ENCODE data around the gene RFNG. TPM values are rescaled to one million over a fixed set of nuclear protein-coding genes. Genes with fewer than 3 reads are reported as not detected.

The RFNG gene
- polyA plus RNA-seq, 1 experiment = 23.7 TPM

- TF ChIP-seq, protein P1, sequence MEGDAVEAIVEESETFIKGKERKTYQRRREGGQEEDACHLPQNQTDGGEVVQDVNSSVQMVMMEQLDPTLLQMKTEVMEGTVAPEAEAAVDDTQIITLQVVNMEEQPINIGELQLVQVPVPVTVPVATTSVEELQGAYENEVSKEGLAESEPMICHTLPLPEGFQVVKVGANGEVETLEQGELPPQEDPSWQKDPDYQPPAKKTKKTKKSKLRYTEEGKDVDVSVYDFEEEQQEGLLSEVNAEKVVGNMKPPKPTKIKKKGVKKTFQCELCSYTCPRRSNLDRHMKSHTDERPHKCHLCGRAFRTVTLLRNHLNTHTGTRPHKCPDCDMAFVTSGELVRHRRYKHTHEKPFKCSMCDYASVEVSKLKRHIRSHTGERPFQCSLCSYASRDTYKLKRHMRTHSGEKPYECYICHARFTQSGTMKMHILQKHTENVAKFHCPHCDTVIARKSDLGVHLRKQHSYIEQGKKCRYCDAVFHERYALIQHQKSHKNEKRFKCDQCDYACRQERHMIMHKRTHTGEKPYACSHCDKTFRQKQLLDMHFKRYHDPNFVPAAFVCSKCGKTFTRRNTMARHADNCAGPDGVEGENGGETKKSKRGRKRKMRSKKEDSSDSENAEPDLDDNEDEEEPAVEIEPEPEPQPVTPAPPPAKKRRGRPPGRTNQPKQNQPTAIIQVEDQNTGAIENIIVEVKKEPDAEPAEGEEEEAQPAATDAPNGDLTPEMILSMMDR (IDR thresholded peaks at IDR 0.05; ENCODE audit: insufficient read depth, low read depth, low read length) = no peak
- Histone ChIP-seq H3K27me3 (ENCODE audit: control insufficient read depth, insufficient read depth, low read length) (no peaks in the 10 kb centered on the region), H3K36me3 (ENCODE audit: control insufficient read depth, insufficient read depth, low read length) (peaks cover 6% of the 10 kb centered on the region), H3K4me3 (ENCODE audit: low read depth, low read length) (no peak overlapping the region)
- ChIA-PET POLR2A (no interaction called here), CTCF (interaction anchor here (1.6 to 2.4 kb wide), 2 partner anchors 10 to 52 kb away, joined by 13 to 16 read pairs; partner anchors contain the start of genes CENPX, LRRC45 and NOTUM)
- no peak for DNase-seq (ENCODE audit: low read depth)
These were observed 39.4 kb downstream of the RFNG start for GRCh38 chr17:82012261-82012639.

DNA sequence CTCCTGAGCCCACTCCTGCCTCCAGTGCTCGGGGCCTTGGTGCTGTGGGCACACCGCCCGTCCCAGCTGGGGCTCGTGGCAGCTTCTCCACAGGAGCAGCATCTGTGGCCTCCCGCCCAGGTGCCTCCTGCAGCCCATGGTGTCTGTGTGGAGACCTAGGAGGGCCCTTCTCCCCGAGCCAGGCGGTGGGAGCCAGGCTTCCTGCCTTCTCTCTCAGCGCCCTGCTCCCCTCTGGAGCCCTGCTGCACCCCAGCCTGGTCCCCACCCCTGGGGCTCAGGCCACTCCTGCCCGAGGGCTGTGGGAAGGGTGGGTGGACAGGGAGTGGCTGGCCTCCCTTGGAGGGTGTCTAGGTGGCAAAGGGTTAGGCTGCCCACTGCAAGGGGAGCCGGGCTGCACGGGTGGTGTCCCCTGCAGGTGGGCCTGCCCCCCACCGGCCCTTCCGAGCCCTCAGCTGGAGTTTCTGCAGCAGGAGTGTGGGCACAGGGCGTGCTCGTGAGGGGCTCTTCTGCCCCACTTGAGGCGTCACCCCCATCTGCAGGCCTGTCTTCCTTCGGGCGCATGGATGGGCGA is 39.9 kb downstream of the RFNG start:
- ChIA-PET CTCF (interaction anchor here (1.0 to 2.4 kb wide), 3 partner anchors 8 to 52 kb away, joined by 4 to 13 read pairs (median 8); partner anchors contain the start of genes CENPX and LRRC45), POLR2A (no interaction called here)
- Histone ChIP-seq H3K4me3 (ENCODE audit: low read depth, low read length) (no peak overlapping the region), H3K27me3 (ENCODE audit: control insufficient read depth, insufficient read depth, low read length) (no peaks in the 10 kb centered on the region), H3K36me3 (ENCODE audit: control insufficient read depth, insufficient read depth, low read length) (peaks cover 6% of the 10 kb centered on the region)
- TF ChIP-seq, protein P1 (IDR thresholded peaks at IDR 0.05; ENCODE audit: insufficient read depth, low read depth, low read length) = no peak
- DNase-seq (ENCODE audit: low read depth) = no peak

GRCh38 chr17:82010575-82011525 is 40.8 kb downstream of the RFNG start:
- CTCF ChIA-PET = interaction anchor here (1.0 to 1.6 kb wide), 2 partner anchors 9 to 51 kb away, joined by 4 to 8 read pairs; no protein-coding TSS in a partner anchor
- POLR2A ChIA-PET = no interaction called here

GRCh38 chr17:82009413-82009812 is 42.2 kb downstream of the RFNG start:
- Histone ChIP-seq H3K4me3 (ENCODE audit: low read depth, low read length) (no peak overlapping the region), H3K27me3 (ENCODE audit: control insufficient read depth, insufficient read depth, low read length) (no peaks in the 10 kb centered on the region), H3K36me3 (ENCODE audit: control insufficient read depth, insufficient read depth, low read length) (peaks cover 2% of the 10 kb centered on the region)
- POLR2A ChIA-PET = no interaction called here
- CTCF ChIA-PET = interaction anchor here (2.1 kb wide), 1 partner anchor 49 kb away, joined by 12 read pairs; the partner anchor contains the start of gene NOTUM
- TF ChIP-seq, protein P1 (IDR thresholded peaks at IDR 0.05; ENCODE audit: insufficient read depth, low read depth, low read length) = no peak
- no peak for DNase-seq (ENCODE audit: low read depth)

More at GRCh38 chr17:82010575-82011525, 40.8 kb downstream of the RFNG start:
- TF ChIP-seq, protein P1 (IDR thresholded peaks at IDR 0.05; ENCODE audit: insufficient read depth, low read depth, low read length) = no peak
- DNase-seq (ENCODE audit: low read depth) = no peak
- peaks cover 6% of the 10 kb centered on the region for H3K36me3 ChIP-seq (ENCODE audit: control insufficient read depth, insufficient read depth, low read length)
- H3K27me3 ChIP-seq (ENCODE audit: control insufficient read depth, insufficient read depth, low read length) = no peaks in the 10 kb centered on the region
- H3K4me3 ChIP-seq (ENCODE audit: low read depth, low read length) = no peak overlapping the region

GRCh38 chr17:82008941-82009405 is 42.6 kb downstream of the RFNG start:
- ChIA-PET CTCF (interaction anchor here (1.4 to 2.1 kb wide), 2 partner anchors 11 to 49 kb away, joined by 4 to 12 read pairs; partner anchors contain the start of gene NOTUM), POLR2A (interaction anchor here (0.5 kb wide), 1 partner anchor 14 kb away, joined by 4 read pairs; the partner anchor contains the start of genes CENPX and LRRC45)
- Histone ChIP-seq H3K27me3 (ENCODE audit: control insufficient read depth, insufficient read depth, low read length) (no peaks in the 10 kb centered on the region), H3K36me3 (ENCODE audit: control insufficient read depth, insufficient read depth, low read length) (peaks cover 2% of the 10 kb centered on the region), H3K4me3 (ENCODE audit: low read depth, low read length) (no peak overlapping the region)
- DNase-seq (ENCODE audit: low read depth) = no peak
- TF ChIP-seq, protein P1 (IDR thresholded peaks at IDR 0.05; ENCODE audit: insufficient read depth, low read depth, low read length) = no peak

Measured in BJ (cell line).